Body of pancreas (tissue), 4 donors: Measurements from ENCODE around the gene DUOXA1. TPM values are rescaled to one million over a fixed set of nuclear protein-coding genes. Genes with fewer than 3 reads are reported as not detected.

Source experiments
- ATAC-seq: fragments of 150-250 bp; one replicate; pipeline ENCODE4 v1.9.1; 2016
- DNase-seq, 4 donors: peaks; one replicate each; pipeline ENCODE4 v3.0.0-alpha.2; 2019
- H3K27ac ChIP-seq, 4 donors: fragments of 200-600 bp; sonication (generic); 1 replicate in 3 of 4; 2 replicates in 1 of 4; pipeline versions ENCODE4 v1.5.1 to v1.6.1; 2016 to 2019; ENCODE audit warnings: mild to moderate bottlenecking in 1 of 4, mixed read lengths in 1 of 4, moderate library complexity in 1 of 4
- H3K27me3 ChIP-seq, 2 donors: fragments of 200-600 bp; sonication (generic); one replicate each; pipeline ENCODE4 v1.6.0; 2016; ENCODE audit warnings: mild to moderate bottlenecking in 1 of 2
- H3K36me3 ChIP-seq, 2 donors: fragments of 200-600 bp; sonication (generic); replicated peaks in 1 of 2; 2 replicates each; pipeline ENCODE4 v1.5.1; 2016; ENCODE audit warnings: low read depth in 2 of 2; ENCODE audit not compliant: insufficient read depth in 1 of 2
- H3K4me1 ChIP-seq: fragments of 200-600 bp; sonication (generic); one replicate; pipeline ENCODE4 v1.6.0; 2016
- H3K4me3 ChIP-seq, 2 donors: fragments of 200-600 bp; sonication (generic); 1 replicate in 1 of 2; 2 replicates in 1 of 2; pipeline ENCODE4 v1.5.1; 2016 to 2019
- H3K9me3 ChIP-seq, 3 donors: fragments of 200-600 bp; sonication (generic); 1 replicate in 2 of 3; 2 replicates in 1 of 3; pipeline ENCODE4 v1.5.1; 2016
- POLR2A ChIP-seq, 3 donors: fragments of 450-650 bp; IDR thresholded peaks; one replicate each; pipeline ENCODE4 v1.6.1; 2016; ENCODE audit warnings: antibody characterized with exemption in 3 of 3, mild to moderate bottlenecking in 2 of 3
- WGBS, 2 donors: methylation state at CpG; one replicate each; pipeline ENCODE4 v1.1.5; 2017; 5-methylcytosine and 5-hydroxymethylcytosine counted together
- intact Hi-C: fragments of 100-400 bp; cut with DNase I; formaldehyde crosslinking; loops from one replicate; pipeline ENCODE4 v1.15.1; 2023
- total RNA-seq, 2 donors: library from RNA; depleted of rRNA; stranded (reverse); fragments of >200 nt; gene quantifications; one replicate each; pipeline ENCODE4 v1.1.0, GENCODE V29; 2016
- TF ChIP-seq, protein P1 (sequence below), 7 experiments: fragments of 450-650 bp in 4 of 7; fragments of 200-600 bp in 3 of 7; sonication (generic) in 3 of 7; IDR thresholded peaks; one replicate each; pipeline ENCODE4 v1.5.1; 2016 to 2019; ENCODE audit warnings: antibody characterized with exemption in 7 of 7

Gene DUOXA1
- total RNA-seq, 2 donors from 2014 or later, result not detected

DNA sequence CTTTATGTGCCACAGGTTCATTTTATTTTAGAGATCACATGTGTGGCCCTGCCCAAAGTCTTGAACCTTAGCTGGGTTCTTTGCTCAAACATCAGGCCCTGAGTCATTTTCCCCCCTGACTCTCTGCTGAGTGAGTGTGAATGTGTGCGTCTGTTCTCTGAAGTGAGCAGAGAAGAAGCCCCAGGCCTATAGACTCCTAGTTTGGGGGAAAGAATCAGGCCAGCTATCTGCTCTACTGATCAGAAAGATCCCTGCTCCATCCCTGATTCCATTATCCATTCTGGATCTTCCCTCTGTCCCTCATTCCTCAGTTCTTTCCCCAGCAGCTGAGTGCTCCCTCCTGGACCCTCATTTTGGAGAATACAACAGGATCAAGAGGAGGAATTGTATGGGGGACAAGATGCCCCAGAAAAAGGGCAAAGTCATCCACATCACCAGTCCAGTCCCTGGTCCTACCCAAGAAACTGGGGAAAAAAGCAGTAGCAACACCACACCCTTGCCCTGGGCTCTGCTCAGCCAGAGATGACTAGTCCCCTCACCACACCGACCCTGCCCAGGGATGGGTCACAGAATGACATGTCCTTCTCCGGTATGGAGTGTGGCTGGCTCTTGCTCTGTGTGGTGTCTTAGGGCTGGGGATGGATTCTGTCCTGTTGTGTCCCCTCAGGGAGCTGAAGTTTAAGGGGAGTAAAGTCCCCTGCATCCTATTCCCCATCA is 3.3 kb upstream of the DUOXA1 start:
- Histone ChIP-seq H3K27ac (no peak overlapping the region), H3K4me3 (no peak overlapping the region), H3K36me3 (no peaks in the 10 kb centered on the region), H3K4me1 (peaks cover 13% of the 10 kb centered on the region), H3K9me3 (no peaks in the 10 kb centered on the region), H3K27me3 (peaks cover 0 to 6% of the 10 kb centered on the region in 2 donors)
- DNase-seq, result no peak
- ATAC-seq, result no peak
- TF ChIP-seq POLR2A (IDR thresholded peaks at IDR 0.05), result no peak
- TF ChIP-seq, protein P1, sequence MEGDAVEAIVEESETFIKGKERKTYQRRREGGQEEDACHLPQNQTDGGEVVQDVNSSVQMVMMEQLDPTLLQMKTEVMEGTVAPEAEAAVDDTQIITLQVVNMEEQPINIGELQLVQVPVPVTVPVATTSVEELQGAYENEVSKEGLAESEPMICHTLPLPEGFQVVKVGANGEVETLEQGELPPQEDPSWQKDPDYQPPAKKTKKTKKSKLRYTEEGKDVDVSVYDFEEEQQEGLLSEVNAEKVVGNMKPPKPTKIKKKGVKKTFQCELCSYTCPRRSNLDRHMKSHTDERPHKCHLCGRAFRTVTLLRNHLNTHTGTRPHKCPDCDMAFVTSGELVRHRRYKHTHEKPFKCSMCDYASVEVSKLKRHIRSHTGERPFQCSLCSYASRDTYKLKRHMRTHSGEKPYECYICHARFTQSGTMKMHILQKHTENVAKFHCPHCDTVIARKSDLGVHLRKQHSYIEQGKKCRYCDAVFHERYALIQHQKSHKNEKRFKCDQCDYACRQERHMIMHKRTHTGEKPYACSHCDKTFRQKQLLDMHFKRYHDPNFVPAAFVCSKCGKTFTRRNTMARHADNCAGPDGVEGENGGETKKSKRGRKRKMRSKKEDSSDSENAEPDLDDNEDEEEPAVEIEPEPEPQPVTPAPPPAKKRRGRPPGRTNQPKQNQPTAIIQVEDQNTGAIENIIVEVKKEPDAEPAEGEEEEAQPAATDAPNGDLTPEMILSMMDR (IDR thresholded peaks at IDR 0.05), result no peak
- 77 to 81% methylated on average over 3 of the region's 3 CpGs for WGBS, 2 donors
- intact Hi-C loops, result no loop called here

GRCh38 chr15:45131510-45131909 is 1.8 kb upstream of the DUOXA1 start:
- WGBS, 2 donors, result 32 to 56% methylated on average over 3 of the region's 3 CpGs
- DNase-seq (no peak), ATAC-seq (no peak)
- Histone ChIP-seq H3K9me3 (no peaks in the 10 kb centered on the region), H3K4me1 (peaks cover 13% of the 10 kb centered on the region), H3K27ac (no peak overlapping the region), H3K36me3 (no peaks in the 10 kb centered on the region), H3K4me3 (no peak overlapping the region), H3K27me3 (peaks cover 0 to 6% of the 10 kb centered on the region in 2 donors)
- TF ChIP-seq POLR2A (IDR thresholded peaks at IDR 0.05), result no peak
- TF ChIP-seq, protein P1 (IDR thresholded peaks at IDR 0.05), result no peak
- intact Hi-C loops, result no loop called here

DNA sequence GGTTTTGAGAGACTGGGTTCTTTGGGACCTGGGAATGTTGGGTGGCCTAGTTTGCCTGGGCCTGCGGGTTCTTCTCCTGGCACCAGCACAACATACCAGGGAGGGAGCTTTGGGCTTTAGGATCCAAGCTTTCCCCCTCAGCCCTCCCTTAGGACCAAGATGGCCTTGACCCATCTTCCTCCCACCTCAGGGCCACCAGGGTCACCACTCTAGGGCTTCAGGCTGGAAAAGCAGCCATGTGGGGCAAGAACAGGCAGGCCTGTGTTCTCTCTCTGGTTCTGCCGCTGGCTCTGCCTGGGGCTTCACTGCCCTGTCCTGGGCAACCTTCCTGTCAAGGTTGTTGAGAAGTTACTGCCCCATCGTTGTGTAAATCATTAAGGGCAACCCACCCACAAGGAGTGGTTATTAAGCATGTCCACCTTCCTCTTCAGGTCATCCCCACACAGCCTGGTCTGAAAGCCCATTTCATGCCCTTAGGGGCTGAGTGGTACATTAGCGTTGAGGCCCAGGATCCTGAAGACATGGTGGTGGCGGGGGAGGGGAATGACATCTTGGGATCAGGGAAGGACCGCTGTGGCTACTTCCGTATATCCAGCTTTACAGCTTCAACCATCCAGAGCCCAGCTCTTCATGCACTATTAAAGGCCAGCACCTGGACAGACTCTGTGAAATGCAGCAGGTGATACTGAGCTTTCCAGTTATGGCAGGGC is 767 bp upstream of the DUOXA1 start:
- Histone ChIP-seq H3K9me3 (no peaks in the 10 kb centered on the region), H3K27ac (no peak overlapping the region), H3K27me3 (no peaks in the 10 kb centered on the region), H3K4me3 (no peak overlapping the region), H3K4me1 (peaks cover 12% of the 10 kb centered on the region), H3K36me3 (no peaks in the 10 kb centered on the region)
- intact Hi-C loops, result no loop called here
- DNase-seq, result no peak
- TF ChIP-seq, protein P1 (IDR thresholded peaks at IDR 0.05), result no peak
- no peak for TF ChIP-seq POLR2A (IDR thresholded peaks at IDR 0.05)
- WGBS, 2 donors, result 87 to 95% methylated on average over 6 of the region's 7 CpGs
- ATAC-seq, result no peak

DNA sequence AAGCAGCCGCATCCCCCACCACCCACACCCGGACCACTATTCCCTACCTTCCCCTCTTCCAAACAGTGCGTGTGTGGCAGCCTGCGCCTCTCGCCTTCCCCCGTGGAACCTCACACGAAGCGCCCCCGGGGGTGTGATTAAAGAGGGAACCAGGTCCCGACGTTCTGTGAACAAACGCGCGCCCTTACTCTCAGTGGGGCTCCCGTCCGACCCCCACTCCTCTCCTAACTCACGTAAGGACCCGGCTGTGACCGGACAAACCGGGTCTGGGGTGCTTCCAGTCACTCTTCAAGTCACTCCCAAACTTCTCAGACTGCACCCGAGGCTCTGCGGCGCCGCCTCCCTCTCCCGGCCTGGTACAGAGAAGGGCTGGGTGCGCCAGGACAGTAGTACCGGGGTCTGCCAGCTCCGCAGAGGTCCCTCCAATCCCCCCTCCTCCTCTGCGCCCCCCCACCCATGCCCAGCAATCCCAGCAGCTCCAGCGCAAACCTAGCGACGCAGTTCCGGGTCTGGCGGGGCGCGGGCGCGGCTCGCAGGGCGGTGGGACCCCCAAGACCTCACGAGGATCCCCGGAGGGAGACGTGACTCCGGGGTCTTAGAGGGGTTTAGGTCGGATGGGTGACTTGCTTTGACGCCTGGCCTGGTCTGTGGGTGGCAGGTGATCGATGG is 574 bp downstream of the DUOXA1 start:
- ATAC-seq (no peak), DNase-seq (no peak)
- Histone ChIP-seq H3K4me1 (peaks cover 3% of the 10 kb centered on the region), H3K27ac (no peak overlapping the region), H3K36me3 (no peaks in the 10 kb centered on the region), H3K4me3 (no peak overlapping the region), H3K27me3 (no peaks in the 10 kb centered on the region), H3K9me3 (no peaks in the 10 kb centered on the region)
- intact Hi-C loops, result no loop called here
- WGBS, 2 donors, result 14 to 27% methylated on average over 25 to 47 of the region's 47 CpGs
- TF ChIP-seq POLR2A (IDR thresholded peaks at IDR 0.05), result no peak
- TF ChIP-seq, protein P1 (IDR thresholded peaks at IDR 0.05), result no peak
